ENCODE results near the gene KLK15. TPM values are rescaled to one million over a fixed set of nuclear protein-coding genes. Genes with fewer than 3 reads are reported as not detected.
A peak's percentile ranks its signal among the peaks of the same experiment; 100 is the strongest.

The KLK15 gene
- total RNA-seq, 2 experiments from 2014 or later: not detected

GRCh38 chr19:50826492-50827240 lies 6.7 kb downstream of the KLK15 start:
- no peaks in the 10 kb centered on the region for H3K9me3 Mint-ChIP-seq
- H3K27me3 Mint-ChIP-seq (ENCODE audit: low read depth): peaks cover 37% of the 10 kb centered on the region
- no peak overlapping the region for H3K4me3 Mint-ChIP-seq
- no peaks in the 10 kb centered on the region for H3K36me3 Mint-ChIP-seq (ENCODE audit: low read depth)
- intact Hi-C loops (cut with micrococcal nuclease): no loop called here
- CTCF ChIA-PET: no interaction called here
- H3K27ac Mint-ChIP-seq: no peak overlapping the region
- no peak for DNase-seq
- no peaks in the 10 kb centered on the region for H3K4me1 Mint-ChIP-seq (ENCODE audit: low read depth)

- Mint-ChIP-seq H3K4me1 (ENCODE audit: low read depth) (peaks cover 22% of the 10 kb centered on the region), H3K27ac (no peak within 1 kb of the TSS), H3K27me3 (ENCODE audit: low read depth) (peaks cover 57% of the 10 kb centered on the region), H3K4me3 (no peak within 1 kb of the TSS), H3K9me3 (no peaks in the 10 kb centered on the region), H3K36me3 (ENCODE audit: low read depth) (no peaks in the 10 kb centered on the region)
- CTCF ChIA-PET: no interaction called here
- intact Hi-C loops (cut with micrococcal nuclease): no loop called here
- no peak for DNase-seq
Observed at GRCh38 chr19:50823389-50824042, 9.9 kb downstream of the KLK15 start, which contains the start of gene KLK1. TSS of gene KLK1 (minus strand) at chr19:50823787. CDS start at chr19:50823748, 39 bp downstream.

- H3K9me3 Mint-ChIP-seq: no peaks in the 10 kb centered on the region
- H3K27me3 Mint-ChIP-seq (ENCODE audit: low read depth): peaks cover 57% of the 10 kb centered on the region
- H3K36me3 Mint-ChIP-seq (ENCODE audit: low read depth): no peaks in the 10 kb centered on the region
- CTCF ChIA-PET: no interaction called here
- intact Hi-C loops (cut with micrococcal nuclease): no loop called here
- no peak overlapping the region for H3K4me3 Mint-ChIP-seq
- H3K4me1 Mint-ChIP-seq (ENCODE audit: low read depth): peaks cover 30% of the 10 kb centered on the region
- no peak for DNase-seq
- no peak overlapping the region for H3K27ac Mint-ChIP-seq
Observed at GRCh38 chr19:50822661-50823208, 10.6 kb downstream of the KLK15 start.

- Mint-ChIP-seq H3K27me3 (ENCODE audit: low read depth) (peaks cover 58% of the 10 kb centered on the region), H3K36me3 (ENCODE audit: low read depth) (no peaks in the 10 kb centered on the region), H3K4me1 (ENCODE audit: low read depth) (peaks cover 39% of the 10 kb centered on the region), H3K9me3 (no peaks in the 10 kb centered on the region), H3K4me3 (no peak overlapping the region), H3K27ac (no peak overlapping the region)
- intact Hi-C loops (cut with micrococcal nuclease): no loop called here
- CTCF ChIA-PET: no interaction called here
- DNase-seq: no peak
Observed at GRCh38 chr19:50821622-50822021, 11.8 kb downstream of the KLK15 start.

GRCh38 chr19:50821248-50821612 lies 12.1 kb downstream of the KLK15 start:
- peaks cover 42% of the 10 kb centered on the region for H3K4me1 Mint-ChIP-seq (ENCODE audit: low read depth)
- no peaks in the 10 kb centered on the region for H3K9me3 Mint-ChIP-seq
- DNase-seq: no peak
- no peak overlapping the region for H3K4me3 Mint-ChIP-seq
- H3K27ac Mint-ChIP-seq: no peak overlapping the region
- no peaks in the 10 kb centered on the region for H3K36me3 Mint-ChIP-seq (ENCODE audit: low read depth)
- peaks cover 57% of the 10 kb centered on the region for H3K27me3 Mint-ChIP-seq (ENCODE audit: low read depth)
- CTCF ChIA-PET: no interaction called here
- intact Hi-C loops (cut with micrococcal nuclease): no loop called here

GRCh38 chr19:50820549-50821247 lies 12.7 kb downstream of the KLK15 start:
- no peak overlapping the region for H3K27ac Mint-ChIP-seq
- DNase-seq: peak; percentile 27
- H3K9me3 Mint-ChIP-seq: no peaks in the 10 kb centered on the region
- H3K27me3 Mint-ChIP-seq (ENCODE audit: low read depth): peaks cover 57% of the 10 kb centered on the region
- H3K36me3 Mint-ChIP-seq (ENCODE audit: low read depth): no peaks in the 10 kb centered on the region
- intact Hi-C loops (cut with micrococcal nuclease): no loop called here
- peak overlapping the region; percentile 31 for H3K4me3 Mint-ChIP-seq
- CTCF ChIA-PET: interaction anchor here (0.6 kb wide), 1 partner anchor 697 kb away, joined by 4 read pairs; no protein-coding TSS in a partner anchor
- H3K4me1 Mint-ChIP-seq (ENCODE audit: low read depth): peaks cover 43% of the 10 kb centered on the region

- H3K4me3 Mint-ChIP-seq: peak overlapping the region; percentile 31
- no peaks in the 10 kb centered on the region for H3K36me3 Mint-ChIP-seq (ENCODE audit: low read depth)
- CTCF ChIA-PET: interaction anchor here (0.6 kb wide), 1 partner anchor 696 kb away, joined by 4 read pairs; no protein-coding TSS in a partner anchor
- intact Hi-C loops (cut with micrococcal nuclease): no loop called here
- DNase-seq: no peak
- H3K4me1 Mint-ChIP-seq (ENCODE audit: low read depth): peaks cover 43% of the 10 kb centered on the region
- H3K27me3 Mint-ChIP-seq (ENCODE audit: low read depth): peaks cover 58% of the 10 kb centered on the region
- no peaks in the 10 kb centered on the region for H3K9me3 Mint-ChIP-seq
- no peak overlapping the region for H3K27ac Mint-ChIP-seq
Observed at GRCh38 chr19:50820086-50820485, 13.3 kb downstream of the KLK15 start.

- no peaks in the 10 kb centered on the region for H3K9me3 Mint-ChIP-seq
- H3K27ac Mint-ChIP-seq: no peak overlapping the region
- intact Hi-C loops (cut with micrococcal nuclease): no loop called here
- no peaks in the 10 kb centered on the region for H3K36me3 Mint-ChIP-seq (ENCODE audit: low read depth)
- H3K4me3 Mint-ChIP-seq: no peak overlapping the region
- no peak for DNase-seq
- CTCF ChIA-PET: no interaction called here
- peaks cover 43% of the 10 kb centered on the region for H3K4me1 Mint-ChIP-seq (ENCODE audit: low read depth)
- peaks cover 62% of the 10 kb centered on the region for H3K27me3 Mint-ChIP-seq (ENCODE audit: low read depth)
Observed at GRCh38 chr19:50819636-50820035, 13.7 kb downstream of the KLK15 start.

- intact Hi-C loops (cut with micrococcal nuclease): no loop called here
- H3K4me3 Mint-ChIP-seq: peak overlapping the region; percentile 67
Observed at GRCh38 chr19:50818859-50819472, 14.4 kb downstream of the KLK15 start.

GRCh38 chr19:50817941-50818858 lies 15.2 kb downstream of the KLK15 start:
- intact Hi-C loops (cut with micrococcal nuclease): loop anchor here (1.0 to 2.0 kb wide), 2 partner anchors 14 to 17 kb away; no protein-coding TSS in a partner anchor
- peak overlapping the region; percentile 37 for H3K27ac Mint-ChIP-seq
- peaks cover 64% of the 10 kb centered on the region for H3K27me3 Mint-ChIP-seq (ENCODE audit: low read depth)
- no peaks in the 10 kb centered on the region for H3K9me3 Mint-ChIP-seq
- no peaks in the 10 kb centered on the region for H3K36me3 Mint-ChIP-seq (ENCODE audit: low read depth)
- peak; percentile 72 for DNase-seq
- peaks cover 43% of the 10 kb centered on the region for H3K4me1 Mint-ChIP-seq (ENCODE audit: low read depth)
- peak overlapping the region; percentile 67 for H3K4me3 Mint-ChIP-seq
- CTCF ChIA-PET: no interaction called here

More at GRCh38 chr19:50818859-50819472, 14.4 kb downstream of the KLK15 start:
- no peak for DNase-seq
- Mint-ChIP-seq H3K27me3 (ENCODE audit: low read depth) (peaks cover 65% of the 10 kb centered on the region), H3K27ac (no peak overlapping the region), H3K36me3 (ENCODE audit: low read depth) (no peaks in the 10 kb centered on the region), H3K4me1 (ENCODE audit: low read depth) (peaks cover 43% of the 10 kb centered on the region), H3K9me3 (no peaks in the 10 kb centered on the region)
- CTCF ChIA-PET: no interaction called here

GRCh38 chr19:50815439-50815838 lies 17.9 kb downstream of the KLK15 start:
- Mint-ChIP-seq H3K27ac (no peak overlapping the region), H3K4me3 (no peak overlapping the region), H3K36me3 (ENCODE audit: low read depth) (no peaks in the 10 kb centered on the region), H3K4me1 (ENCODE audit: low read depth) (peaks cover 36% of the 10 kb centered on the region), H3K27me3 (ENCODE audit: low read depth) (peaks cover 42% of the 10 kb centered on the region), H3K9me3 (no peaks in the 10 kb centered on the region)
- CTCF ChIA-PET: interaction anchor here (0.7 kb wide), 1 partner anchor 35 kb away, joined by 3 read pairs; no protein-coding TSS in a partner anchor
- DNase-seq: no peak
- intact Hi-C loops (cut with micrococcal nuclease): no loop called here
